ENCODE data around the gene GATM. TPM values are rescaled to one million over a fixed set of nuclear protein-coding genes. Genes with fewer than 3 reads are reported as not detected.

Gene GATM
- total and polyA plus RNA-seq, 10 of the 15 experiments (the other 5 are each of a cell fraction or from before 2014, with no cell fraction given), result 11.7 to 83.1 (median 38.2) TPM

DNA sequence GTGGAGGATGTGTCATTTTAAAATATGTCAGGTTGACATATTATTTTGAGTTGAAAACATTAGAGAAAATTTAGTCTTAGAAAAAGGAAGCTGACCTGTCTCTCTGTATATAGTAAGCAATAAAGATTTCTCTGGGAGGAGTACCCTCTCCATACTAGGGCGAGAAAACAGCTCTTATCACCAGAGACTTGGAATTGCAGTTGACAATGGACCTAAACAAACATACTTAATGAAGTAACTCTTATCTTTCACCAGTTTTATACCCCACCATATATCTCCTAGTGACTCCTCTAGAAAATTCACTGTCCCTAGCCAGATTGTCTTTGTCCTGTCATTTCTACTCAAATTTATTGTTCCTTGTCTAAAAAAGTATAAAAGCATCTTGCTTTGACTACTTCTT lies 7.2 kb upstream of the GATM start:
- Histone ChIP-seq H3K4me1 (ENCODE audit: control insufficient read depth, insufficient read depth, low read length) (peaks cover 1% of the 10 kb centered on the region), H3K36me3 (ENCODE audit: control insufficient read depth in 2 of 2, insufficient read depth in 2 of 2, low read length in 1 of 2) (no peaks in the 10 kb centered on the region), H3K27me3 (replicated peaks in 1 of 2; ENCODE audit: control insufficient read depth in 2 of 2, insufficient read depth in 2 of 2, low read length in 1 of 2) (no peaks in the 10 kb centered on the region), H3K4me3 (no peak overlapping the region), H3K4me2 (ENCODE audit: control insufficient read depth, insufficient read depth) (no peak overlapping the region), H3K9ac (ENCODE audit: control insufficient read depth, insufficient read depth, low read length) (no peak overlapping the region), H3K9me3 (replicated peaks; ENCODE audit: control insufficient read depth, insufficient read depth, low read length) (no peaks in the 10 kb centered on the region), H4K20me1 (ENCODE audit: control insufficient read depth, insufficient read depth) (no peaks in the 10 kb centered on the region), H3K79me2 (ENCODE audit: control insufficient read depth, insufficient read depth, low read length) (no peaks in the 10 kb centered on the region), H3K27ac (ENCODE audit: control insufficient read depth, insufficient read depth) (no peak overlapping the region), H2AFZ (ENCODE audit: control insufficient read depth, low read depth, low read length) (no peak overlapping the region)
- TF ChIP-seq MEF2B (IDR thresholded peaks at IDR 0.05; ENCODE audit: partially characterized antibody, poor library complexity, severe bottlenecking), result no peak
- no peak for TF ChIP-seq MTA2 (IDR thresholded peaks at IDR 0.05; ENCODE audit: low read depth)
- TF ChIP-seq RCOR1 (conservative IDR thresholded peaks at IDR 0.05; ENCODE audit: low read depth, low read length), result no peak
- 48% methylated on average over 1 of the region's 1 CpG for WGBS (ENCODE audit: insufficient coverage, insufficient replicate concordance, low lambda C conversion rate, missing lambda C conversion rate)
- POLR2A ChIA-PET, result interaction anchor here (1.0 kb wide), 2 partner anchors 10 to 13 kb away, joined by 3 to 4 read pairs; no protein-coding TSS in a partner anchor
- FAIRE-seq, result no peak
- CTCF ChIA-PET, result interaction anchor here (1.0 to 5.4 kb wide), 2 partner anchors 8 to 13 kb away, joined by 3 to 37 read pairs; no protein-coding TSS in a partner anchor
- ATAC-seq, result no peak
- intact Hi-C loops (cut with micrococcal nuclease; ENCODE audit: unreplicated experiment) (no loop called here), in situ Hi-C loops (cut with MboI) (no loop called here)
- RAD21 ChIA-PET (ENCODE audit: unreplicated experiment), result no interaction called here
- no TSS peak for BruUV-seq (replicated peaks)
- SMC1A ChIA-PET (ENCODE audit: uncharacterized antibody, unreplicated experiment), result interaction anchor here (1.2 to 3.9 kb wide), 5 partner anchors 8 to 15 kb away, joined by 3 to 19 read pairs (median 4); no protein-coding TSS in a partner anchor
- DNase-seq (ENCODE audit: low read depth, low spot score), result no peak

DNA sequence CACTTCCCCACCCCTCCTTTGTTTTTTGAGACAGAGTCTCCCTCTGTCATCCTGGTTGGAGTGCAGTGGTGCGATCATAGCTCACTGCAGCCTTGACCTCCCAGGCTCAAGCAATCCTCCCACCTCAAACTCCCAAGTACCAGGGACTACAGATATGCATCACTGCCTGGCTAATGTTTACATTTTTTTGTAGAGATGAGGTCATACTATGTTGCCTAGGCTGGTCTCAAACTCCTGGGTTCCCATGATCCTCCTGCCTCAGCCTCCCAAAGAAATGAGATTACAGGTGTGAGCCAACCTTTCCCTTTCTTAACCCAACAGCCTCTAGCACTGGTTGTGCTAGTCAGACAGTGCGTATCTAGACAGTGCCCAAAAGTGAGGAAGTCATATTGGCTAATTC lies 6.4 kb upstream of the GATM start:
- Histone ChIP-seq H3K4me3 (no peak overlapping the region), H3K4me1 (ENCODE audit: control insufficient read depth, insufficient read depth, low read length) (no peaks in the 10 kb centered on the region), H3K79me2 (ENCODE audit: control insufficient read depth, insufficient read depth, low read length) (no peaks in the 10 kb centered on the region), H4K20me1 (ENCODE audit: control insufficient read depth, insufficient read depth) (no peaks in the 10 kb centered on the region), H3K4me2 (ENCODE audit: control insufficient read depth, insufficient read depth) (no peak overlapping the region), H3K27me3 (replicated peaks in 1 of 2; ENCODE audit: control insufficient read depth in 2 of 2, insufficient read depth in 2 of 2, low read length in 1 of 2) (no peaks in the 10 kb centered on the region), H3K27ac (ENCODE audit: control insufficient read depth, insufficient read depth) (no peak overlapping the region), H2AFZ (ENCODE audit: control insufficient read depth, low read depth, low read length) (no peak overlapping the region), H3K9ac (ENCODE audit: control insufficient read depth, insufficient read depth, low read length) (no peak overlapping the region), H3K9me3 (replicated peaks; ENCODE audit: control insufficient read depth, insufficient read depth, low read length) (no peaks in the 10 kb centered on the region), H3K36me3 (ENCODE audit: control insufficient read depth in 2 of 2, insufficient read depth in 2 of 2, low read length in 1 of 2) (no peaks in the 10 kb centered on the region)
- ATAC-seq (no peak), FAIRE-seq (no peak), DNase-seq (ENCODE audit: low read depth, low spot score) (no peak)
- ChIA-PET CTCF (interaction anchor here (1.1 to 5.4 kb wide), 5 partner anchors 12 to 267 kb away, joined by 3 to 37 read pairs (median 3); a partner anchor contains a TSS), SMC1A (ENCODE audit: uncharacterized antibody, unreplicated experiment) (interaction anchor here (1.2 to 3.9 kb wide), 4 partner anchors 9 to 43 kb away, joined by 3 to 19 read pairs (median 9); no protein-coding TSS in a partner anchor), POLR2A (interaction anchor here (1.0 to 1.4 kb wide), 2 partner anchors 19 to 222 kb away, joined by 3 to 7 read pairs; no protein-coding TSS in a partner anchor), RAD21 (ENCODE audit: unreplicated experiment) (interaction anchor here (1.0 kb wide), 1 partner anchor 43 kb away, joined by 4 read pairs; no protein-coding TSS in a partner anchor)
- TF ChIP-seq SUPT20H (IDR thresholded peaks at IDR 0.05; ENCODE audit: borderline replicate concordance, control insufficient read depth, low read depth, low read length) (no peak), KLF5 (IDR thresholded peaks at IDR 0.05; ENCODE audit: partially characterized antibody) (no peak), POU2F2 (IDR thresholded peaks at IDR 0.05; ENCODE audit: borderline replicate concordance, low read depth, low read length) (no peak), ATF7 (IDR thresholded peaks at IDR 0.05; ENCODE audit: low read depth) (peak; percentile 42; the same call in 1 of the 2 replicates), PAX5 (IDR thresholded peaks at IDR 0.05; ENCODE audit: borderline replicate concordance, low read depth, low read length) (no peak), ZNF24 (IDR thresholded peaks at IDR 0.05) (no peak), SREBF2 (IDR thresholded peaks at IDR 0.05; ENCODE audit: low read length) (no peak)
- TF ChIP-seq, protein P1, sequence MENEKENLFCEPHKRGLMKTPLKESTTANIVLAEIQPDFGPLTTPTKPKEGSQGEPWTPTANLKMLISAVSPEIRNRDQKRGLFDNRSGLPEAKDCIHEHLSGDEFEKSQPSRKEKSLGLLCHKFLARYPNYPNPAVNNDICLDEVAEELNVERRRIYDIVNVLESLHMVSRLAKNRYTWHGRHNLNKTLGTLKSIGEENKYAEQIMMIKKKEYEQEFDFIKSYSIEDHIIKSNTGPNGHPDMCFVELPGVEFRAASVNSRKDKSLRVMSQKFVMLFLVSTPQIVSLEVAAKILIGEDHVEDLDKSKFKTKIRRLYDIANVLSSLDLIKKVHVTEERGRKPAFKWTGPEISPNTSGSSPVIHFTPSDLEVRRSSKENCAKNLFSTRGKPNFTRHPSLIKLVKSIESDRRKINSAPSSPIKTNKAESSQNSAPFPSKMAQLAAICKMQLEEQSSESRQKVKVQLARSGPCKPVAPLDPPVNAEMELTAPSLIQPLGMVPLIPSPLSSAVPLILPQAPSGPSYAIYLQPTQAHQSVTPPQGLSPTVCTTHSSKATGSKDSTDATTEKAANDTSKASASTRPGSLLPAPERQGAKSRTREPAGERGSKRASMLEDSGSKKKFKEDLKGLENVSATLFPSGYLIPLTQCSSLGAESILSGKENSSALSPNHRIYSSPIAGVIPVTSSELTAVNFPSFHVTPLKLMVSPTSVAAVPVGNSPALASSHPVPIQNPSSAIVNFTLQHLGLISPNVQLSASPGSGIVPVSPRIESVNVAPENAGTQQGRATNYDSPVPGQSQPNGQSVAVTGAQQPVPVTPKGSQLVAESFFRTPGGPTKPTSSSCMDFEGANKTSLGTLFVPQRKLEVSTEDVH (IDR thresholded peaks at IDR 0.05; ENCODE audit: low read depth, partially characterized antibody), result no peak
- 100% methylated on average over 2 of the region's 2 CpGs for WGBS (ENCODE audit: insufficient coverage, insufficient replicate concordance, low lambda C conversion rate, missing lambda C conversion rate)
- intact Hi-C loops (cut with micrococcal nuclease; ENCODE audit: unreplicated experiment), result no loop called here
- no TSS peak for BruUV-seq (replicated peaks)
- in situ Hi-C loops (cut with MboI), result no loop called here

Data from GM12878 (cell line).